H1 (cell line): Measurements from ENCODE around the gene TMED8. TPM values are rescaled to one million over a fixed set of nuclear protein-coding genes. Genes with fewer than 3 reads are reported as not detected.

ENCODE experiments used
- CEBPB ChIP-seq: IDR thresholded peaks from 2 replicates; pipeline ENCODE4 v1.6.1; 2012; ENCODE audit warnings: low read depth, low read length
- CHD1 ChIP-seq: IDR thresholded peaks from 2 replicates; pipeline ENCODE4 v1.6.1; 2012; ENCODE audit warnings: low read depth, low read length, improper control_type of control experiment
- polyA plus RNA-seq, 7 experiments: library from polyadenylated mRNA; depleted of rRNA in 3 of 7; stranded (reverse) in 5 of 7; unstranded in 2 of 7; fragments of >200 nt in 5 of 7; fragments of 200-250 nt in 2 of 7; gene quantifications; 1 replicate in 5 of 7; 2 replicates in 1 of 7; 4 replicates in 1 of 7; pipeline versions ENCODE4 v1.2.1 to v1.2.3, GENCODE V29; 2011 to 2013; ENCODE audit warnings: missing spikeins in 2 of 7, mixed read lengths in 2 of 7
- total RNA-seq: library from RNA; stranded (reverse); fragmentation: NEBNext Ultra II Directional; extraction: Animal tissue kit (Norgen Biotek cat#: 25700); gene quantifications from 2 replicates; pipeline ENCODE4 v1.2.1, GENCODE V29; 2021

The TMED8 gene
- total and polyA plus RNA-seq, 2 of the 8 experiments (the other 6 are each of a cell fraction or from before 2014, with no cell fraction given) = 5.5 to 13.4 TPM

DNA sequence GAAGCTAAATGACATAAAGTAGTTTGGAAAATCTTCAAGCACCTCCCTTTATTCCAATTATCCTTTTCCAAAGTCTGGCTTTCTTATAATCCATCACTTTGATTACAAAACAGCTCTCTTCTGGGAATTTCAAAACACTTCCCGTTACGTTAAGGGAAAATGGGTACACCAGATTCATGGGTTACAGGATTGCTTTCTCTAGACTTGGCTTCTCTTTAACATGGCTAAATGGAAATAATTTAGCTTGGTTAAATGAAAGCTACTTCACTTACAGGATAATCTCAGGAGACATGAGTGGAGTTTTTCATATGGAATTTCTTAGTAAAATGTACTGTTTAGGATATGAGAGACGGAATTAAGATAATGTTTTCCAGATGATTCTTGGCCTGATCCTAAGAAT lies 41.3 kb downstream of the TMED8 start (continued):
- TF ChIP-seq CEBPB (no peak), CHD1 (no peak)
